B cell (primary cell): ENCODE results near the gene DLG2.

Source experiments
- EZH2 ChIP-seq: IDR thresholded peaks from 2 replicates; pipeline ENCODE4 v1.6.1; 2012; ENCODE audit warnings: borderline replicate concordance, low read depth, mild to moderate bottlenecking, moderate library complexity, low read length; ENCODE audit not compliant: insufficient read depth, poor library complexity, severe bottlenecking
- TF ChIP-seq, protein P1 (sequence below): fragments of 200-600 bp; IDR thresholded peaks from one replicate; pipeline ENCODE4 v1.8.0; 2022; ENCODE audit warnings: antibody characterized with exemption, mild to moderate bottlenecking

DNA sequence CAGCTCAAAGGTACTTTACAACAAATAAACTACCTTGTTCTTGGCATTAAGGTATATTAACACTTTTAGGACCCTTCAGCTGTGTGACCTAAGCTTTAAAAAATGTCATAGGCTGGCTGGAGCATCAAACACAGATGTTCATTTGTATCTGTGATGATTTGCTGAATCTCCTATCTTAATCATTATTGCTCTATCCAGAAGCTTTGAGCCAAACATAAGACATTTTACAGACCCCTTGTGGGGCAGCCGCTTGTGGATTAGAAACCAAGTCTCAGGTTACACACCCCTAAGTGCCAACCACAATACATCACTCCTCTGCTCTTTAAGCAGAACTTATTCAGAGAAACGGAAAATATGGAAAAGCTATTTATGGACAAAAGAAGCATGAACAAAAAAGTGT, 1946.8 kb downstream of the DLG2 start:
- TF ChIP-seq, protein P1, sequence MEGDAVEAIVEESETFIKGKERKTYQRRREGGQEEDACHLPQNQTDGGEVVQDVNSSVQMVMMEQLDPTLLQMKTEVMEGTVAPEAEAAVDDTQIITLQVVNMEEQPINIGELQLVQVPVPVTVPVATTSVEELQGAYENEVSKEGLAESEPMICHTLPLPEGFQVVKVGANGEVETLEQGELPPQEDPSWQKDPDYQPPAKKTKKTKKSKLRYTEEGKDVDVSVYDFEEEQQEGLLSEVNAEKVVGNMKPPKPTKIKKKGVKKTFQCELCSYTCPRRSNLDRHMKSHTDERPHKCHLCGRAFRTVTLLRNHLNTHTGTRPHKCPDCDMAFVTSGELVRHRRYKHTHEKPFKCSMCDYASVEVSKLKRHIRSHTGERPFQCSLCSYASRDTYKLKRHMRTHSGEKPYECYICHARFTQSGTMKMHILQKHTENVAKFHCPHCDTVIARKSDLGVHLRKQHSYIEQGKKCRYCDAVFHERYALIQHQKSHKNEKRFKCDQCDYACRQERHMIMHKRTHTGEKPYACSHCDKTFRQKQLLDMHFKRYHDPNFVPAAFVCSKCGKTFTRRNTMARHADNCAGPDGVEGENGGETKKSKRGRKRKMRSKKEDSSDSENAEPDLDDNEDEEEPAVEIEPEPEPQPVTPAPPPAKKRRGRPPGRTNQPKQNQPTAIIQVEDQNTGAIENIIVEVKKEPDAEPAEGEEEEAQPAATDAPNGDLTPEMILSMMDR, result no peak
- no peak for TF ChIP-seq EZH2
